ENCODE data around the gene ZMIZ2. TPM values are rescaled to one million over a fixed set of nuclear protein-coding genes. Genes with fewer than 3 reads are reported as not detected.

Gene ZMIZ2
- total and polyA plus RNA-seq, 7 donors: 8.4 to 64.7 (median 11.3) TPM

DNA sequence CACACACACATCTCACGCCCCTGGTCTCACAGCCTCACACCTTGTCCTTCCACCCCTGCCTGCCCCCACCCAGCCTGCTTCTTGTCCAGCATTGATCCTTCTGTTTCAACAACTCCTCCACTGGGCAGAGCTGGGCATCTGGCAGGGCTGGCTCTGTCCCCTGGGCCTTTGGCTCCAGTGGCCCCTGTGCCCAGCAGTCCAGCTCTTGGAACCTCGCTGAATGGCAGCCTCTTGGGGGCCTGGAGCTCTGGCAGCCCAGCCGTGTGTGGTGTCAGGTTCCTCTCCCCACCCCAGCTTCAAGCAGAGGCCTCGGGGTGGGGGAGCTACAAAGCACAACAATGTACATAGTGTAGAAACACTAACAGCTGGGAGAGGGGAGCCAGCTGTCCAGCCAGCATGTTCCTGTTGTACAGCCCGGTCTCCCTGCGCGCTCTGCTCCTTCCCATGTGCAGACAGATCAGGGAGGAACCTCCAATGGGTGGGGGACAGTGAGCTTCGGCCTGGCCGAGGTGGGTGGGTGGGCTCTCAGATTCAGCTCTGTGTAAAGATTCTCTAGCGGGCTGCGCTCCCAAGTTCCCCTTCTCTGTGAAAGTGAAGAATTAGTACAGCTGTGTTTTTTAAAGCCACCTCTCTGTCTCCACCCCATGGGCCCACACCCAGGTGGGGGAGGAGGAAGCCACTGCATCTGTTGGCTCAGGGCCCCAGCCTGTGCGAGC, 19.4 kb downstream of the ZMIZ2 start:
- H3K27ac ChIP-seq: peak overlapping the region; percentile 72 to 86 (median 81)
- H3K36me3 ChIP-seq: peaks cover 25 to 46% (median 42%) of the 10 kb centered on the region in 4 donors
- no peaks in the 10 kb centered on the region for H3K9me3 ChIP-seq
- no peaks in the 10 kb centered on the region for H3K27me3 ChIP-seq
- peak overlapping the region in 2 of 4 donors; percentile 17 to 19 for H3K4me3 ChIP-seq
- WGBS, 2 donors: 22 to 37% methylated on average over 12 of the region's 12 CpGs
- peak; percentile 93 for DNase-seq
- TF ChIP-seq CTCF (IDR thresholded peaks at IDR 0.05) (no peak), POLR2A (IDR thresholded peaks at IDR 0.05) (no peak), EP300 (IDR thresholded peaks at IDR 0.05) (no peak), POLR2AphosphoS5 (IDR thresholded peaks at IDR 0.05) (peak in 2 of 4 donors; percentile 31 to 40)
- intact Hi-C loops (cut with DNase I): loop anchor here (2.0 kb wide), 1 partner anchor 27 kb away; no protein-coding TSS in a partner anchor
- peaks cover 0 to 39% (median 36%) of the 10 kb centered on the region in 4 donors for H3K4me1 ChIP-seq

- DNase-seq: no peak
- WGBS, 2 donors: 25 to 56% methylated on average over 11 of the region's 11 CpGs
- Histone ChIP-seq H3K27me3 (no peaks in the 10 kb centered on the region), H3K9me3 (no peaks in the 10 kb centered on the region), H3K27ac (peak overlapping the region; percentile 72 to 86 (median 81)), H3K4me3 (peak overlapping the region in 2 of 4 donors; percentile 17 to 19), H3K4me1 (peaks cover 0 to 39% (median 36%) of the 10 kb centered on the region in 4 donors), H3K36me3 (peaks cover 22 to 38% (median 34%) of the 10 kb centered on the region in 4 donors)
- no peak for TF ChIP-seq POLR2A (IDR thresholded peaks at IDR 0.05)
- intact Hi-C loops (cut with DNase I): loop anchor here (2.0 kb wide), 1 partner anchor 26 kb away; no protein-coding TSS in a partner anchor
Measured at GRCh38 chr7:44768628-44769371, 20.2 kb downstream of the ZMIZ2 start.

DNA sequence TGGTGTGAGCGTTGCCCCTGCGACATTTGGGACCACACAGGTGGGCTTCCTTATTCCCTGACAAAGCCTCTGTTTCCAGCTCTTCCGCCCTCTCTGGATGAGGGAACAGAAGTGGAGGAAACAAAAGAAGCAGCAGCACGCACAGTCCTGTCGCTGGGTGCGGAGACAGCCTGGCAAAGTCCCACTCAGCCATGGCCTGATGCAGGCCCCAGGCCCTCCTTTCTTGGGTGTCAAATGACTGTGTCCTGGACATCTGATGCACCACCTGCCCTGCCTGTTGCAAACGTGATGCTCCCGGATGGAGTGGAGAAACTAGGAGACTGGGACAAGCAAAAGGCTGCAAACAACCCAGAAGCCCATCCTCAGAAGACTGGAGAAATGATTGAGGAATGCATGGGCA, 20.7 kb downstream of the ZMIZ2 start:
- H3K27me3 ChIP-seq: no peaks in the 10 kb centered on the region
- peaks cover 17 to 33% (median 29%) of the 10 kb centered on the region in 4 donors for H3K36me3 ChIP-seq
- H3K4me3 ChIP-seq: peak overlapping the region in 2 of 4 donors; percentile 4 to 9
- WGBS, 2 donors: 69 to 86% methylated on average over 8 of the region's 8 CpGs
- H3K9me3 ChIP-seq: no peaks in the 10 kb centered on the region
- no peak for DNase-seq
- peaks cover 0 to 39% (median 36%) of the 10 kb centered on the region in 4 donors for H3K4me1 ChIP-seq
- peak overlapping the region; percentile 72 to 86 (median 81) for H3K27ac ChIP-seq
- no peak for TF ChIP-seq POLR2AphosphoS5 (IDR thresholded peaks at IDR 0.05)
- TF ChIP-seq CTCF (IDR thresholded peaks at IDR 0.05): no peak
- no peak for TF ChIP-seq POLR2A (IDR thresholded peaks at IDR 0.05)
- no peak for TF ChIP-seq EP300 (IDR thresholded peaks at IDR 0.05)
- intact Hi-C loops (cut with DNase I): loop anchor here (2.0 kb wide), 1 partner anchor 25 kb away; no protein-coding TSS in a partner anchor

GRCh38 chr7:44769776-44770294, 21.2 kb downstream of the ZMIZ2 start:
- WGBS, 2 donors: 9 to 25% methylated on average over 10 of the region's 10 CpGs
- TF ChIP-seq CTCF (IDR thresholded peaks at IDR 0.05) (no peak), POLR2A (IDR thresholded peaks at IDR 0.05) (no peak), EP300 (IDR thresholded peaks at IDR 0.05) (no peak), POLR2AphosphoS5 (IDR thresholded peaks at IDR 0.05) (peak; percentile 11 to 59 (median 44))
- Histone ChIP-seq H3K27me3 (no peaks in the 10 kb centered on the region), H3K9me3 (no peaks in the 10 kb centered on the region), H3K27ac (peak overlapping the region; percentile 72 to 86 (median 81)), H3K4me1 (peaks cover 0 to 39% (median 36%) of the 10 kb centered on the region in 4 donors), H3K4me3 (peak overlapping the region in 2 of 4 donors; percentile 4 to 9), H3K36me3 (peaks cover 12 to 28% (median 24%) of the 10 kb centered on the region in 4 donors)
- intact Hi-C loops (cut with DNase I): loop anchor here (2.0 kb wide), 1 partner anchor 25 kb away; no protein-coding TSS in a partner anchor
- DNase-seq: no peak
